ENCODE results near the gene SLC23A2.

DNA sequence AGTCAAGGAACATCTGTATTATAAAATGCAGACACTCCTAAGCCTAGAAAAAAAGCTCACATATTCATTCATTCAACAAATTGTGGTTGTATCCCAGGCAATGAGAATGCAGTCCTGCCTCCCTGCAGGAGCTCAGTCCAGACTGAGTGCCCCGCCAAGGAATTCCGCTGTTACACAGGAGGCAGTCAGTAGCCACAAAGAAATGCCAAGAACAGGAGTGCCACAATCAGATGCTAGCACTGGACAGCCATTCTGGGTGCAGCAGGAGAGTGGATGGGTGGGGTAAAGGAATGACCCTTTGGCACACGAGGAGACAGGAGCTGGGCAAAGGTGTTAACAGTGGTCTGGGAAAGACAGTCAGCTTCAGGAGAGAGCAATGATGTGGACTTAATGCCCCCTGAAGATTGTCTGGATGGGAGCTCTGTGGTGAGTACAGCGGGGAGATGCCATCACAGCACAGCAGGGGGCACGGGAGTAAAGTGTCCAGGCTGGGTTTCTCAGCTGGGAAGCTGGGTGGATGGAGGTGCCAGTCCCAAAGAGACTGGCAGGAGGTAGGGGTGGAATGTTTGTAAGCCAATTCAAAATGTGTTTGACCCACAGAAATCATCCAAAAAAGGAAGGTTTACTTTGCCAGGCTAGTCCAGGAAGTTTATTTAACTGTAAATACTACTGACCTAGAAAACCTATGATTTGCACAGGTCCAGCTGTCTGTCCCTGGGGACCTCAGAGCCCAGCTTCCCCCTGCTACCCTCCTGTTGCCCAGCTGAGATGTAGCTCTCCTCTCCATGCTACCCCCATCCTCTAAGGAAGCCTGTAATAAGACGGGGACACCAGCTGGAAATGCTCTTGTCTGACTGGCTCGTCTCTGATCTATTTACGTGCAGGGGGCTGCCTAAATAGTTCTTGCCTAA, 84.1 kb downstream of the SLC23A2 start:
- no peak for TF ChIP-seq CTCF (tag by site-specific recombination; IDR thresholded peaks at IDR 0.05)
- TF ChIP-seq, protein P1, sequence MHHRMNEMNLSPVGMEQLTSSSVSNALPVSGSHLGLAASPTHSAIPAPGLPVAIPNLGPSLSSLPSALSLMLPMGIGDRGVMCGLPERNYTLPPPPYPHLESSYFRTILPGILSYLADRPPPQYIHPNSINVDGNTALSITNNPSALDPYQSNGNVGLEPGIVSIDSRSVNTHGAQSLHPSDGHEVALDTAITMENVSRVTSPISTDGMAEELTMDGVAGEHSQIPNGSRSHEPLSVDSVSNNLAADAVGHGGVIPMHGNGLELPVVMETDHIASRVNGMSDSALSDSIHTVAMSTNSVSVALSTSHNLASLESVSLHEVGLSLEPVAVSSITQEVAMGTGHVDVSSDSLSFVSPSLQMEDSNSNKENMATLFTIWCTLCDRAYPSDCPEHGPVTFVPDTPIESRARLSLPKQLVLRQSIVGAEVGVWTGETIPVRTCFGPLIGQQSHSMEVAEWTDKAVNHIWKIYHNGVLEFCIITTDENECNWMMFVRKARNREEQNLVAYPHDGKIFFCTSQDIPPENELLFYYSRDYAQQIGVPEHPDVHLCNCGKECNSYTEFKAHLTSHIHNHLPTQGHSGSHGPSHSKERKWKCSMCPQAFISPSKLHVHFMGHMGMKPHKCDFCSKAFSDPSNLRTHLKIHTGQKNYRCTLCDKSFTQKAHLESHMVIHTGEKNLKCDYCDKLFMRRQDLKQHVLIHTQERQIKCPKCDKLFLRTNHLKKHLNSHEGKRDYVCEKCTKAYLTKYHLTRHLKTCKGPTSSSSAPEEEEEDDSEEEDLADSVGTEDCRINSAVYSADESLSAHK (tag by site-specific recombination; IDR thresholded peaks at IDR 0.05) = no peak
- TF ChIP-seq, protein P2, sequence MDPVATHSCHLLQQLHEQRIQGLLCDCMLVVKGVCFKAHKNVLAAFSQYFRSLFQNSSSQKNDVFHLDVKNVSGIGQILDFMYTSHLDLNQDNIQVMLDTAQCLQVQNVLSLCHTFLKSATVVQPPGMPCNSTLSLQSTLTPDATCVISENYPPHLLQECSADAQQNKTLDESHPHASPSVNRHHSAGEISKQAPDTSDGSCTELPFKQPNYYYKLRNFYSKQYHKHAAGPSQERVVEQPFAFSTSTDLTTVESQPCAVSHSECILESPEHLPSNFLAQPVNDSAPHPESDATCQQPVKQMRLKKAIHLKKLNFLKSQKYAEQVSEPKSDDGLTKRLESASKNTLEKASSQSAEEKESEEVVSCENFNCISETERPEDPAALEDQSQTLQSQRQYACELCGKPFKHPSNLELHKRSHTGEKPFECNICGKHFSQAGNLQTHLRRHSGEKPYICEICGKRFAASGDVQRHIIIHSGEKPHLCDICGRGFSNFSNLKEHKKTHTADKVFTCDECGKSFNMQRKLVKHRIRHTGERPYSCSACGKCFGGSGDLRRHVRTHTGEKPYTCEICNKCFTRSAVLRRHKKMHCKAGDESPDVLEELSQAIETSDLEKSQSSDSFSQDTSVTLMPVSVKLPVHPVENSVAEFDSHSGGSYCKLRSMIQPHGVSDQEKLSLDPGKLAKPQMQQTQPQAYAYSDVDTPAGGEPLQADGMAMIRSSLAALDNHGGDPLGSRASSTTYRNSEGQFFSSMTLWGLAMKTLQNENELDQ (tag by site-specific recombination; IDR thresholded peaks at IDR 0.05; ENCODE audit: low read depth) = no peak
- no peak for TF ChIP-seq ZNF335 (tag by site-specific recombination; conservative IDR thresholded peaks at IDR 0.05)
- TF ChIP-seq, protein P3, sequence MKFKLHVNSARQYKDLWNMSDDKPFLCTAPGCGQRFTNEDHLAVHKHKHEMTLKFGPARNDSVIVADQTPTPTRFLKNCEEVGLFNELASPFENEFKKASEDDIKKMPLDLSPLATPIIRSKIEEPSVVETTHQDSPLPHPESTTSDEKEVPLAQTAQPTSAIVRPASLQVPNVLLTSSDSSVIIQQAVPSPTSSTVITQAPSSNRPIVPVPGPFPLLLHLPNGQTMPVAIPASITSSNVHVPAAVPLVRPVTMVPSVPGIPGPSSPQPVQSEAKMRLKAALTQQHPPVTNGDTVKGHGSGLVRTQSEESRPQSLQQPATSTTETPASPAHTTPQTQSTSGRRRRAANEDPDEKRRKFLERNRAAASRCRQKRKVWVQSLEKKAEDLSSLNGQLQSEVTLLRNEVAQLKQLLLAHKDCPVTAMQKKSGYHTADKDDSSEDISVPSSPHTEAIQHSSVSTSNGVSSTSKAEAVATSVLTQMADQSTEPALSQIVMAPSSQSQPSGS (tag by site-specific recombination; IDR thresholded peaks at IDR 0.05; ENCODE audit: low read depth) = no peak
- TF ChIP-seq, protein P4, sequence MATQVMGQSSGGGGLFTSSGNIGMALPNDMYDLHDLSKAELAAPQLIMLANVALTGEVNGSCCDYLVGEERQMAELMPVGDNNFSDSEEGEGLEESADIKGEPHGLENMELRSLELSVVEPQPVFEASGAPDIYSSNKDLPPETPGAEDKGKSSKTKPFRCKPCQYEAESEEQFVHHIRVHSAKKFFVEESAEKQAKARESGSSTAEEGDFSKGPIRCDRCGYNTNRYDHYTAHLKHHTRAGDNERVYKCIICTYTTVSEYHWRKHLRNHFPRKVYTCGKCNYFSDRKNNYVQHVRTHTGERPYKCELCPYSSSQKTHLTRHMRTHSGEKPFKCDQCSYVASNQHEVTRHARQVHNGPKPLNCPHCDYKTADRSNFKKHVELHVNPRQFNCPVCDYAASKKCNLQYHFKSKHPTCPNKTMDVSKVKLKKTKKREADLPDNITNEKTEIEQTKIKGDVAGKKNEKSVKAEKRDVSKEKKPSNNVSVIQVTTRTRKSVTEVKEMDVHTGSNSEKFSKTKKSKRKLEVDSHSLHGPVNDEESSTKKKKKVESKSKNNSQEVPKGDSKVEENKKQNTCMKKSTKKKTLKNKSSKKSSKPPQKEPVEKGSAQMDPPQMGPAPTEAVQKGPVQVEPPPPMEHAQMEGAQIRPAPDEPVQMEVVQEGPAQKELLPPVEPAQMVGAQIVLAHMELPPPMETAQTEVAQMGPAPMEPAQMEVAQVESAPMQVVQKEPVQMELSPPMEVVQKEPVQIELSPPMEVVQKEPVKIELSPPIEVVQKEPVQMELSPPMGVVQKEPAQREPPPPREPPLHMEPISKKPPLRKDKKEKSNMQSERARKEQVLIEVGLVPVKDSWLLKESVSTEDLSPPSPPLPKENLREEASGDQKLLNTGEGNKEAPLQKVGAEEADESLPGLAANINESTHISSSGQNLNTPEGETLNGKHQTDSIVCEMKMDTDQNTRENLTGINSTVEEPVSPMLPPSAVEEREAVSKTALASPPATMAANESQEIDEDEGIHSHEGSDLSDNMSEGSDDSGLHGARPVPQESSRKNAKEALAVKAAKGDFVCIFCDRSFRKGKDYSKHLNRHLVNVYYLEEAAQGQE (tag by site-specific recombination; IDR thresholded peaks at IDR 0.05) = no peak

Measured in HEK293 (cell line).